ENCODE data around the gene KRT2. TPM values are rescaled to one million over a fixed set of nuclear protein-coding genes. Genes with fewer than 3 reads are reported as not detected.

KRT2 gene
- total RNA-seq, 1 donor from 2014 or later: not detected

DNA sequence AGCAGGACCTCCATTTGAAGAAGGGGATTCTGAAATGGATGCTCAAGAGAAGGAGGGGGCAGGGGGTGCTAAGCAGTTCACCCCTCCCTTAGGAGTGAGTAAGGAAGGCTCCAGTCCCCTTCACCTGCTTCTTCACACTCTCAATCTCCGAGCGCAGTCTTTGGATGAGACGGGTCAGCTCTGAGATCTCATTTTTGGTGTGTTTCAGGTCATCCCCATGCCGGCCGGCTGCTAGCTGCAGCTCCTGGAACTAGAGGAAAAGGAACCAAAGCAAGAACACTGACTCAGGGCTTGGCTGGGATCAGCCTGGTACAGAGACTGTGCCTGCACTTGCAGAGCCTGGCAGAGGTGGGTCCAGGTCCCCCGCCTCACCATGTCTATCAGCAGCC lies 40.9 kb downstream of the KRT2 start:
- Mint-ChIP-seq H3K36me3 (ENCODE audit: low read depth) (no peaks in the 10 kb centered on the region), H3K9me3 (no peaks in the 10 kb centered on the region), H3K4me3 (no peak overlapping the region), H3K4me1 (no peaks in the 10 kb centered on the region), H3K27me3 (peaks cover 14% of the 10 kb centered on the region), H3K27ac (no peak overlapping the region)
- DNase-seq (no peak), ATAC-seq (ENCODE audit: low read depth) (no peak)
- intact Hi-C loops (cut with micrococcal nuclease): no loop called here
- CTCF ChIA-PET: no interaction called here
- POLR2A ChIA-PET: no interaction called here
- TF ChIP-seq, protein P1, sequence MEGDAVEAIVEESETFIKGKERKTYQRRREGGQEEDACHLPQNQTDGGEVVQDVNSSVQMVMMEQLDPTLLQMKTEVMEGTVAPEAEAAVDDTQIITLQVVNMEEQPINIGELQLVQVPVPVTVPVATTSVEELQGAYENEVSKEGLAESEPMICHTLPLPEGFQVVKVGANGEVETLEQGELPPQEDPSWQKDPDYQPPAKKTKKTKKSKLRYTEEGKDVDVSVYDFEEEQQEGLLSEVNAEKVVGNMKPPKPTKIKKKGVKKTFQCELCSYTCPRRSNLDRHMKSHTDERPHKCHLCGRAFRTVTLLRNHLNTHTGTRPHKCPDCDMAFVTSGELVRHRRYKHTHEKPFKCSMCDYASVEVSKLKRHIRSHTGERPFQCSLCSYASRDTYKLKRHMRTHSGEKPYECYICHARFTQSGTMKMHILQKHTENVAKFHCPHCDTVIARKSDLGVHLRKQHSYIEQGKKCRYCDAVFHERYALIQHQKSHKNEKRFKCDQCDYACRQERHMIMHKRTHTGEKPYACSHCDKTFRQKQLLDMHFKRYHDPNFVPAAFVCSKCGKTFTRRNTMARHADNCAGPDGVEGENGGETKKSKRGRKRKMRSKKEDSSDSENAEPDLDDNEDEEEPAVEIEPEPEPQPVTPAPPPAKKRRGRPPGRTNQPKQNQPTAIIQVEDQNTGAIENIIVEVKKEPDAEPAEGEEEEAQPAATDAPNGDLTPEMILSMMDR (IDR thresholded peaks at IDR 0.05): no peak

- no peak overlapping the region for H3K27ac Mint-ChIP-seq
- H3K9me3 Mint-ChIP-seq: no peaks in the 10 kb centered on the region
Observed at GRCh38 chr12:52608826-52609630, 43.0 kb downstream of the KRT2 start.

DNA sequence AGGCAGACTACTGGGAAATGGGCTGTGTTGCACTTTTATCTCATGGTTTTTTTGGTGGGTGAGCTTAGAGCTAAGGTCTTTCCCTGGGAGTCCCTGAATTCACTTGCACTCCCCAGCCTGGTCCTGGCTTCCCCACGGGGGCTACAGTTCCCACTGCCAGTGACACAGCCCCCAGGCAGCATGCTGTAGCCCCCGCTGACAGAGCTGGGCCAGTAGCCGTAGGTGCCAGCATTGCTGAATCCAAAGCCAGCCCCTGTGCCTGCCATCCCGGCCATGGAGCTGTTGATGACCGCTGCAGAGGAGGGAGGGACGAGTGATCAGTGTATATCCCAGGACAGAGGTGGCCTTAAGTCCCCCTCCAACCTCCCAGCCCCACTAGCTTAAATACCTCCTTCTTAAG lies 43.9 kb downstream of the KRT2 start:
- no peaks in the 10 kb centered on the region for H3K36me3 Mint-ChIP-seq (ENCODE audit: low read depth)
- peaks cover 12% of the 10 kb centered on the region for H3K27me3 Mint-ChIP-seq
- POLR2A ChIA-PET: no interaction called here
- CTCF ChIA-PET: no interaction called here
- H3K27ac Mint-ChIP-seq: no peak overlapping the region
- intact Hi-C loops (cut with micrococcal nuclease): no loop called here
- no peaks in the 10 kb centered on the region for H3K9me3 Mint-ChIP-seq
- ATAC-seq (ENCODE audit: low read depth) (no peak), DNase-seq (no peak)
- H3K4me1 Mint-ChIP-seq: no peaks in the 10 kb centered on the region
- no peak overlapping the region for H3K4me3 Mint-ChIP-seq
- TF ChIP-seq, protein P1 (IDR thresholded peaks at IDR 0.05): no peak

More at GRCh38 chr12:52608826-52609630, 43.0 kb downstream of the KRT2 start:
- CTCF ChIA-PET: no interaction called here
- TF ChIP-seq, protein P1 (IDR thresholded peaks at IDR 0.05): no peak
- H3K4me1 Mint-ChIP-seq: no peaks in the 10 kb centered on the region
- DNase-seq (no peak), ATAC-seq (ENCODE audit: low read depth) (no peak)
- H3K36me3 Mint-ChIP-seq (ENCODE audit: low read depth): no peaks in the 10 kb centered on the region
- H3K4me3 Mint-ChIP-seq: no peak overlapping the region
- intact Hi-C loops (cut with micrococcal nuclease): no loop called here
- peaks cover 12% of the 10 kb centered on the region for H3K27me3 Mint-ChIP-seq
- POLR2A ChIA-PET: no interaction called here

GRCh38 chr12:52607314-52607713 lies 44.7 kb downstream of the KRT2 start:
- CTCF ChIA-PET: no interaction called here
- H3K27me3 Mint-ChIP-seq: peaks cover 17% of the 10 kb centered on the region
- no peak for DNase-seq
- no peaks in the 10 kb centered on the region for H3K36me3 Mint-ChIP-seq (ENCODE audit: low read depth)
- H3K9me3 Mint-ChIP-seq: no peaks in the 10 kb centered on the region
- no peak overlapping the region for H3K4me3 Mint-ChIP-seq
- intact Hi-C loops (cut with micrococcal nuclease): no loop called here
- no peak for ATAC-seq (ENCODE audit: low read depth)
- POLR2A ChIA-PET: no interaction called here
- no peaks in the 10 kb centered on the region for H3K4me1 Mint-ChIP-seq
- no peak overlapping the region for H3K27ac Mint-ChIP-seq
- TF ChIP-seq, protein P1 (IDR thresholded peaks at IDR 0.05): no peak

GRCh38 chr12:52606581-52607218 lies 45.3 kb downstream of the KRT2 start:
- Mint-ChIP-seq H3K27me3 (peaks cover 19% of the 10 kb centered on the region), H3K4me1 (no peaks in the 10 kb centered on the region), H3K36me3 (ENCODE audit: low read depth) (no peaks in the 10 kb centered on the region), H3K4me3 (no peak overlapping the region), H3K9me3 (no peaks in the 10 kb centered on the region), H3K27ac (no peak overlapping the region)
- ATAC-seq (ENCODE audit: low read depth) (no peak), DNase-seq (no peak)
- ChIA-PET CTCF (no interaction called here), POLR2A (no interaction called here)
- TF ChIP-seq, protein P1 (IDR thresholded peaks at IDR 0.05): no peak
- intact Hi-C loops (cut with micrococcal nuclease): no loop called here

Data from activated B cell treated with CpG ODN at 0.5 μM for 24 hours (primary cell).